ENCODE measurements around the gene ICOSLG. TPM values are rescaled to one million over a fixed set of nuclear protein-coding genes. Genes with fewer than 3 reads are reported as not detected.
"Not testable (repeated sequence)": the region's sequence is repeated elsewhere in the genome, so short reads cannot be mapped to it uniquely, and the experiment has no call there.

ICOSLG gene
- 1 to 10 TPM; 2.4 to 4.1 TPM for total RNA-seq
- polyA plus RNA-seq (ENCODE audit: insufficient read depth, low read depth, low replicate concordance): 2.0 TPM
- long read RNA-seq, donor 1, full-length matches to known transcripts: 2 of 2 reads
- long read RNA-seq, donor 1, partial matches to known transcripts: 0 of 2 reads
- long read RNA-seq, donor 1, other reads (novel, unspliced or antisense): 0 of 2 reads
- long read RNA-seq, donor 2: 0 reads

- H3K27ac ChIP-seq; H3K36me3 ChIP-seq (ENCODE audit: low read depth, missing control alignments); H3K4me3 ChIP-seq; DNase-seq; H3K4me1 ChIP-seq; intact Hi-C loops (cut with DNase I; ENCODE audit: low total_unique reads); H3K27me3 ChIP-seq; H3K9me3 ChIP-seq: not testable (repeated sequence)
- WGBS, 2 donors: no CpG with 5 or more reads among the region's 53 CpGs
Observed at GRCh38 chr21:44240842-44241241, at the start of gene ICOSLG. Gene ICOSLG, minus strand, starts transcription at chr21:44240943. Its CDS starts 126 bp downstream, at chr21:44240817.

DNA sequence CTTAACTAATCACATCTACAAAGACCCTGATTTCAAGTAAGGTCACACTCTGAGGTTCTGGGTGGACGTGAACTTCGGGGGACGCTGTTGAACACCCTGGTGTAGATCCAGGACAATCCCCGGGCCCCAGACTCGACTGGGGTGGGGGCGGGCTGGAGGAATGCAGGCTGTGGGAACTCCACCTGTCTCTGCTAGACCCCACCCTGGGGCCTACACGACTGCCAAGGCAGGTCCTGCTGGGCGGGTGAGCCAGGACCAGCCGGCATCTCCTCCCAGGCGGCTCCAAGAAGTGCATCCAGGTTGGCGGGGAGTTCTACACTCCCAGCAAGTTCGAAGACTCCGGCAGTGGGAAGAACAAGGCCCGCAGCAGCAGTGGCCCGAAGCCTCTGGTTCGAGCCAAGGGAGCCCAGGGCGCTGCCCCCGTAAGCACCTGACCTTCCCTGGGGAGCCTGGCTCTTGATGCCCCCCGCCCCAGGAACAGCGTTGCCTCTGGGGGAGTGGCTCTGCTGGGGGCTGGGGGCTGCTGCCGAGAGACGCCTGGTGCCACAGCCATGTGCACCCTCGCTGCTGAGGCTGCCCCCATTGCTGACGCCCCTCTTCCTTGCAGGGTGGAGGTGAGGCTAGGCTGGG, 48.8 kb upstream of the ICOSLG start:
- 83 to 84% methylated on average over 8 to 23 of the region's 24 CpGs for WGBS, 2 donors
- Histone ChIP-seq H3K27me3 (no peaks in the 10 kb centered on the region), H3K36me3 (ENCODE audit: low read depth, missing control alignments) (no peaks in the 10 kb centered on the region), H3K9me3 (no peaks in the 10 kb centered on the region), H3K27ac (no peak overlapping the region), H3K4me3 (no peak overlapping the region), H3K4me1 (peaks cover 7% of the 10 kb centered on the region)
- TF ChIP-seq POLR2A (IDR thresholded peaks at IDR 0.05) (no peak), CTCF (IDR thresholded peaks at IDR 0.05) (no peak)
- DNase-seq: no peak
- intact Hi-C loops (cut with DNase I; ENCODE audit: low total_unique reads): no loop called here

GRCh38 chr21:44288251-44289110, 47.7 kb upstream of the ICOSLG start:
- intact Hi-C loops (cut with DNase I; ENCODE audit: low total_unique reads): no loop called here

GRCh38 chr21:44286716-44287632, 46.2 kb upstream of the ICOSLG start:
- 71 to 78% methylated on average over 12 to 31 of the region's 31 CpGs for WGBS, 2 donors
- no peak for DNase-seq

More at GRCh38 chr21:44288251-44289110, 47.7 kb upstream of the ICOSLG start:
- 94 to 100% methylated on average over 7 to 23 of the region's 23 CpGs for WGBS, 2 donors
- Histone ChIP-seq H3K27ac (no peak overlapping the region), H3K4me3 (no peak overlapping the region), H3K9me3 (no peaks in the 10 kb centered on the region), H3K4me1 (peaks cover 4% of the 10 kb centered on the region), H3K27me3 (no peaks in the 10 kb centered on the region), H3K36me3 (ENCODE audit: low read depth, missing control alignments) (no peaks in the 10 kb centered on the region)
- TF ChIP-seq CTCF (IDR thresholded peaks at IDR 0.05): no peak
- no peak for TF ChIP-seq POLR2A (IDR thresholded peaks at IDR 0.05)
- no peak for DNase-seq

More at GRCh38 chr21:44286716-44287632, 46.2 kb upstream of the ICOSLG start:
- Histone ChIP-seq H3K4me1 (peaks cover 4% of the 10 kb centered on the region), H3K36me3 (ENCODE audit: low read depth, missing control alignments) (no peaks in the 10 kb centered on the region), H3K27me3 (no peaks in the 10 kb centered on the region), H3K9me3 (no peaks in the 10 kb centered on the region), H3K4me3 (no peak overlapping the region), H3K27ac (no peak overlapping the region)
- TF ChIP-seq CTCF (IDR thresholded peaks at IDR 0.05) (no peak), POLR2A (IDR thresholded peaks at IDR 0.05) (no peak)
- intact Hi-C loops (cut with DNase I; ENCODE audit: low total_unique reads): no loop called here
